HFFc6 (cell line): ENCODE data around the gene SMOC2. TPM values are rescaled to one million over a fixed set of nuclear protein-coding genes. Genes with fewer than 3 reads are reported as not detected.

ENCODE experiments used
- DNase-seq: peaks from one replicate; pipeline ENCODE4 v3.0.0-alpha.2; 2018
- H3K27ac Mint-ChIP-seq: 2 replicates; pipeline ENCODE4 v1.8.0; 2020; ENCODE audit warnings: mild to moderate bottlenecking, mixed read lengths
- H3K27me3 Mint-ChIP-seq: 2 replicates; pipeline ENCODE4 v1.8.0; 2021; ENCODE audit warnings: mild to moderate bottlenecking, moderate library complexity, mixed read lengths; ENCODE audit not compliant: insufficient read depth
- H3K36me3 Mint-ChIP-seq: 2 replicates; pipeline ENCODE4 v1.8.0; 2021; ENCODE audit warnings: low read depth, mixed read lengths
- H3K4me1 Mint-ChIP-seq: 2 replicates; pipeline ENCODE4 v1.8.0; 2020; ENCODE audit warnings: low read depth, mixed read lengths
- H3K4me3 Mint-ChIP-seq: 2 replicates; pipeline ENCODE4 v1.8.0; 2020; ENCODE audit warnings: mild to moderate bottlenecking, moderate library complexity, mixed read lengths
- H3K9me3 Mint-ChIP-seq: 2 replicates; pipeline ENCODE4 v1.8.0; 2020; ENCODE audit warnings: mild to moderate bottlenecking, mixed read lengths
- CTCF ChIP-seq: fragments of 200-600 bp; sonication (generic); IDR thresholded peaks from 2 replicates; pipeline ENCODE4 v1.5.0; 2021; ENCODE audit warnings: antibody characterized with exemption, mild to moderate bottlenecking
- total RNA-seq, 6 experiments: library from RNA; stranded (reverse); fragmentation: NEBNext Ultra II Directional; extraction: Animal tissue kit (Norgen Biotek cat#: 25700); gene quantifications; 2 replicates in 1 of 6; 3 replicates in 5 of 6; pipeline ENCODE4 v1.2.3, GENCODE V29; 2021

SMOC2 gene
- total RNA-seq, 6 experiments from 2014 or later, result not detected

GRCh38 chr6:168538892-168539811 lies 98.2 kb downstream of the SMOC2 start:
- H3K27ac Mint-ChIP-seq, result no peak overlapping the region

GRCh38 chr6:168540713-168541291 lies 99.8 kb downstream of the SMOC2 start:
- peaks cover 2% of the 10 kb centered on the region; the same call in 1 of the 2 replicates for H3K27me3 Mint-ChIP-seq
- H3K9me3 Mint-ChIP-seq, result peaks cover 56% of the 10 kb centered on the region
- no peak for TF ChIP-seq CTCF
- no peak for DNase-seq
- no peaks in the 10 kb centered on the region for H3K4me1 Mint-ChIP-seq
- no peak overlapping the region for H3K4me3 Mint-ChIP-seq
- H3K27ac Mint-ChIP-seq, result no peak overlapping the region
- 0 out of 2 replicates have a peak, but pooled peaks cover 3% of the 10 kb centered on the region for H3K36me3 Mint-ChIP-seq

More at GRCh38 chr6:168538892-168539811, 98.2 kb downstream of the SMOC2 start:
- Mint-ChIP-seq H3K4me1 (no peaks in the 10 kb centered on the region), H3K4me3 (no peak overlapping the region), H3K36me3 (peaks cover 8% of the 10 kb centered on the region; the same call in 1 of the 2 replicates), H3K9me3 (peaks cover 48% of the 10 kb centered on the region), H3K27me3 (0 out of 2 replicates have a peak, but pooled peaks cover under 1% of the 10 kb centered on the region)
- no peak for TF ChIP-seq CTCF
- no peak for DNase-seq

- DNase-seq, result no peak
- H3K4me3 Mint-ChIP-seq, result no peak overlapping the region
- H3K4me1 Mint-ChIP-seq, result no peaks in the 10 kb centered on the region
- H3K27ac Mint-ChIP-seq, result no peak overlapping the region
- peaks cover 2% of the 10 kb centered on the region; the same call in 1 of the 2 replicates for H3K27me3 Mint-ChIP-seq
- peaks cover 57% of the 10 kb centered on the region for H3K9me3 Mint-ChIP-seq
- no peak for TF ChIP-seq CTCF
- H3K36me3 Mint-ChIP-seq, result 0 out of 2 replicates have a peak, but pooled peaks cover 3% of the 10 kb centered on the region
Measured at GRCh38 chr6:168541307-168541706, 100.3 kb downstream of the SMOC2 start.

GRCh38 chr6:168542301-168542700 lies 101.3 kb downstream of the SMOC2 start:
- H3K4me3 Mint-ChIP-seq, result no peak overlapping the region
- peaks cover 59% of the 10 kb centered on the region for H3K9me3 Mint-ChIP-seq
- no peak overlapping the region for H3K27ac Mint-ChIP-seq
- no peaks in the 10 kb centered on the region for H3K4me1 Mint-ChIP-seq
- 0 out of 2 replicates have a peak, but pooled peaks cover 4% of the 10 kb centered on the region for H3K36me3 Mint-ChIP-seq
- peaks cover 2% of the 10 kb centered on the region; the same call in 1 of the 2 replicates for H3K27me3 Mint-ChIP-seq
- TF ChIP-seq CTCF, result no peak
- no peak for DNase-seq

- no peak for DNase-seq
- Mint-ChIP-seq H3K27ac (no peak overlapping the region), H3K4me1 (no peaks in the 10 kb centered on the region), H3K36me3 (0 out of 2 replicates have a peak, but pooled peaks cover 4% of the 10 kb centered on the region), H3K9me3 (peaks cover 48% of the 10 kb centered on the region), H3K4me3 (no peak overlapping the region), H3K27me3 (peaks cover 2% of the 10 kb centered on the region; the same call in 1 of the 2 replicates)
- TF ChIP-seq CTCF, result no peak
Measured at GRCh38 chr6:168545428-168545827, 104.4 kb downstream of the SMOC2 start.
